ENCODE measurements around the gene ANO1. TPM values are rescaled to one million over a fixed set of nuclear protein-coding genes. Genes with fewer than 3 reads are reported as not detected.

Gene ANO1
- total RNA-seq, 1 donor from 2014 or later: 9.1 TPM

DNA sequence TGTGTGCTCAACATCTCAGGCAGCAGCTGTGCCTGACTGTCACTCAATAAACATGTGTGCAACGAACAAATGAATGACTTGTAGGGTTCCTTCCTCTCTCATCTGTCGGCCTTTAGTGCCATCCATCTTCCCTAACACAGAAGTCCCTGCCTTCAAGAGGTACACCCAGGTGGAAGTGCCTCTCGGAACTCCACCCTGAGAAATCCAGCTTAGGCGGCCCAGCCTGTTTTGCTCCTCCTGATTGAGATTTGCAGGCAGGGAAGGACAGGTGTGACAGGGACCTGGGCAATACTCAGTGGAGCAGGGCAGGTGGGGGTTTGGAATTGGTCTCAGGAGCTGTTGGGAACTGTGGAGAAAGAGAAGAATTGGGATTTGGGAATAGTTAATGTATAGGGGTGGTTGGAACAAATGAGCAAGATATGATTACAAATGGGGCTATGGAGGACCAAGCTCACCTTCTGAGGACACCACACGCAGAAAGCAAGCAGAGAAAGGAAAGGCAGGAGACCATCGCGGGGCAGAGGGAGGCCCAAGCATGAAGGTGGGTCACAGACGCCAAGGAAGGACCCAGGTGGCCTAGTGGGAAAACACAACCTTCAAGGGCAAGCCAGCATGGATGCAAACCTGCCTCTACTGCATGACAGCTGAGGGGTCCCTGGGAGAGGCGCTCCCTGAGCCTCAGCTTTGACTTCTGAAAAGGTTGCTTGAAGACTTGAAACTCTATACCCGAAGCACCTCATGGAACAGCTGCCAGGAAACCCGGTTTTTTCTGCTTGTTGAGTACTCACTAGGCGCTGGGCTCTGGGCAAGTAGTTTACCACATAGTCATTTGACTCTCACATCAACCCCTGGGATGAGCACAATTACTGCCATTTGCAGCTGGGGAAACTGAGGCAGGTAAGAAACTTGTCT is 40.9 kb upstream of the ANO1 start:
- DNase-seq (ENCODE audit: low spot score, unreplicated experiment): no peak

DNA sequence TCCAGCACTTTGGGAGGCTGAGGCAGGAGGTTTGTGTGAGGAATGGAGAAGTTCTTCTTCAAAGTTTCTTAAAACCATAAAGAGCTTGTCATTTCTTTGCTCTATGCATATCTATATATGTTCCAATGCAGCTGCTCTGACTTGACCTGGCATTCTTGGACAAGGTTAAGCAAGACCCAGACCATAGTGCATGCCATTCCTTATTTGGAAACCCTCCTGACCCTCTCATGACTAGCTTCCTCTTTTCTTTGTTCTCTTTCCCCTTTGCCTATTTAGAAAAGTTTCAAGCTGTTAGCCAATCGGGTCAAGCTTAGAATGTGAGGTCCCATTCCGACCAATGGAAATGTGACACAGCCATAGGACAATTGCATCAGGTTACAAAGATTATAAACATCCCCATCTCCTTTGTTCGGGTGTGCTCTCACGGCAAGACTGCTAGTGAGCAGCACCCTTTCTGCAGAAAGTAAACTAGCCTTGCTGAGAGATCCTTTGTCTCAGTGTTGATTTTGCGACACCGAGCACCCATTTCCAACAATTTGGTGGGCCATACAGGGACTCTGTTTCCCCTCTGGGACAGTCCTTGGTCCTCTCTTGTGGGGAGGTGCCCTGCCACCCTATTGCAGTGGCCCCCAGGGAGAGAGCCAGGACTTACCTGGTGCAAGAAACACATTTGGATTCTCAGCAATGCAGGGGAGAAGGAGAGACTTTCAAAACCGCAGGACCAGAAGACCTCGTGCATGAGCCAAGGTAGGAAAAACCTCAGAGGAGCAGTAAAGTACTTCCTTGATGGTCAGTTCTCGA is 39.9 kb upstream of the ANO1 start:
- Mint-ChIP-seq H3K4me1 (ENCODE audit: low read depth) (peaks cover 11% of the 10 kb centered on the region), H3K4me3 (ENCODE audit: low read depth) (no peak overlapping the region), H3K9me3 (ENCODE audit: low read depth) (peaks cover 24% of the 10 kb centered on the region), H3K36me3 (ENCODE audit: insufficient read depth) (peaks cover 4% of the 10 kb centered on the region), H3K27ac (peak overlapping the region; percentile 62), H3K27me3 (peaks cover 7% of the 10 kb centered on the region)
- TF ChIP-seq, protein P1, sequence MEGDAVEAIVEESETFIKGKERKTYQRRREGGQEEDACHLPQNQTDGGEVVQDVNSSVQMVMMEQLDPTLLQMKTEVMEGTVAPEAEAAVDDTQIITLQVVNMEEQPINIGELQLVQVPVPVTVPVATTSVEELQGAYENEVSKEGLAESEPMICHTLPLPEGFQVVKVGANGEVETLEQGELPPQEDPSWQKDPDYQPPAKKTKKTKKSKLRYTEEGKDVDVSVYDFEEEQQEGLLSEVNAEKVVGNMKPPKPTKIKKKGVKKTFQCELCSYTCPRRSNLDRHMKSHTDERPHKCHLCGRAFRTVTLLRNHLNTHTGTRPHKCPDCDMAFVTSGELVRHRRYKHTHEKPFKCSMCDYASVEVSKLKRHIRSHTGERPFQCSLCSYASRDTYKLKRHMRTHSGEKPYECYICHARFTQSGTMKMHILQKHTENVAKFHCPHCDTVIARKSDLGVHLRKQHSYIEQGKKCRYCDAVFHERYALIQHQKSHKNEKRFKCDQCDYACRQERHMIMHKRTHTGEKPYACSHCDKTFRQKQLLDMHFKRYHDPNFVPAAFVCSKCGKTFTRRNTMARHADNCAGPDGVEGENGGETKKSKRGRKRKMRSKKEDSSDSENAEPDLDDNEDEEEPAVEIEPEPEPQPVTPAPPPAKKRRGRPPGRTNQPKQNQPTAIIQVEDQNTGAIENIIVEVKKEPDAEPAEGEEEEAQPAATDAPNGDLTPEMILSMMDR (IDR thresholded peaks at IDR 0.05; ENCODE audit: unreplicated experiment): no peak
- DNase-seq (ENCODE audit: low spot score, unreplicated experiment): no peak

More for the DNA sequence above, 40.9 kb upstream of the ANO1 start:
- peaks cover 4% of the 10 kb centered on the region for H3K36me3 Mint-ChIP-seq (ENCODE audit: insufficient read depth)
- peaks cover 15% of the 10 kb centered on the region for H3K9me3 Mint-ChIP-seq (ENCODE audit: low read depth)
- H3K4me1 Mint-ChIP-seq (ENCODE audit: low read depth): peaks cover 11% of the 10 kb centered on the region
- no peak overlapping the region for H3K4me3 Mint-ChIP-seq (ENCODE audit: low read depth)
- no peak overlapping the region for H3K27ac Mint-ChIP-seq
- TF ChIP-seq, protein P1 (IDR thresholded peaks at IDR 0.05; ENCODE audit: unreplicated experiment): no peak
- H3K27me3 Mint-ChIP-seq: peaks cover 16% of the 10 kb centered on the region

DNA sequence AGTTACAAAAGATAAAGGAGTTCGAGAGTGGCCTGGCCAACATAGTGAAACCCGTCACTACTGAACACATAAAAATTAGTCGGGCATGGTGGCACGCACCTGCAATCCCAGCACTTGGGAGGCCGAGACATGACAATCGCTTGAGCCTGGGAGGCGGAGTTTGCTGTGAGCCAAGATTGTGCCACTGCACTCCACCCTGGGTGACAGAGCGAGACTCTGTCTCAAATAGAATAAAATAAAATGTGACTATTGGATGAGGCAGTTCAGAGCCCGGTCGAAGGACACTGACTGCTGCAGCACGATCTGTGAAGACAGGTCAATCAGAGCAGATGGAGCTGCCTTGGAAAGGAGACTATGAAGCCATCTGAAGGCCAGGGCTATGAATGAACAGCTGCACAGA is 37.7 kb upstream of the ANO1 start:
- Mint-ChIP-seq H3K9me3 (ENCODE audit: low read depth) (peaks cover 25% of the 10 kb centered on the region), H3K27ac (no peak overlapping the region), H3K4me3 (ENCODE audit: low read depth) (no peak overlapping the region), H3K4me1 (ENCODE audit: low read depth) (no peaks in the 10 kb centered on the region), H3K27me3 (peaks cover under 1% of the 10 kb centered on the region), H3K36me3 (ENCODE audit: insufficient read depth) (peaks cover 4% of the 10 kb centered on the region)
- TF ChIP-seq, protein P1 (IDR thresholded peaks at IDR 0.05; ENCODE audit: unreplicated experiment): no peak
- DNase-seq (ENCODE audit: low spot score, unreplicated experiment): no peak

DNA sequence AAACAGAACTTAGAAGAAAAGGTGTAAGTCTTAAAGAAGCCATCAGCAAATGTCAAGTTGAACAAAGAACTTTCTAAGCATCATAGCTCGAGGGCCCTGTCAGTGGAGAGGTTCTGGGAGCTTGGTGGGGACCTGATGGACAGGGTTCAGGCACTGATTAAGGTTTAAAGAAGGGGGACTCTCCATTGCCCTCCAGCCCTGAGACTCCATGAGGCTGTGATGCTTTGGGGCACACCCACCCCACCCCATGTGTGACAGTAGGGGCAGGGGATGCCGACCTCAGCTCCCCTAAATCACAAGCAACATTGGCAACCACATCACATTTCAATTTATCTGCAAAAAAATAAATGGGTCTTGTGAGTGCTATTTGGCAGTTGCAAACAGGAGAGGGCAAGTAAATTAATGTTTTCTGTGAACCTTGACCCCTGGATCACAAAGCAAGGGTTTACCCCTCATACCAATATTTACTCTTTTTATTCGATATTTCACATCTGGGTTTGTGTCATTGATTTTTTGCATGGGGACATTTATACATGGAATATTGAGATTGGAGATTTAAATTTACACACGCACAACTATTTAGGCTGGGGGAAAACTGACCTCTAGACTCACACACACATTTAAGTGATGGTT is 37.1 kb upstream of the ANO1 start:
- H3K4me1 Mint-ChIP-seq (ENCODE audit: low read depth): no peaks in the 10 kb centered on the region
- no peak for DNase-seq (ENCODE audit: low spot score, unreplicated experiment)
- H3K27ac Mint-ChIP-seq: no peak overlapping the region
- H3K27me3 Mint-ChIP-seq: peaks cover 6% of the 10 kb centered on the region
- H3K9me3 Mint-ChIP-seq (ENCODE audit: low read depth): peaks cover 29% of the 10 kb centered on the region
- peaks cover 4% of the 10 kb centered on the region for H3K36me3 Mint-ChIP-seq (ENCODE audit: insufficient read depth)
- no peak overlapping the region for H3K4me3 Mint-ChIP-seq (ENCODE audit: low read depth)
- TF ChIP-seq, protein P1 (IDR thresholded peaks at IDR 0.05; ENCODE audit: unreplicated experiment): no peak

DNA sequence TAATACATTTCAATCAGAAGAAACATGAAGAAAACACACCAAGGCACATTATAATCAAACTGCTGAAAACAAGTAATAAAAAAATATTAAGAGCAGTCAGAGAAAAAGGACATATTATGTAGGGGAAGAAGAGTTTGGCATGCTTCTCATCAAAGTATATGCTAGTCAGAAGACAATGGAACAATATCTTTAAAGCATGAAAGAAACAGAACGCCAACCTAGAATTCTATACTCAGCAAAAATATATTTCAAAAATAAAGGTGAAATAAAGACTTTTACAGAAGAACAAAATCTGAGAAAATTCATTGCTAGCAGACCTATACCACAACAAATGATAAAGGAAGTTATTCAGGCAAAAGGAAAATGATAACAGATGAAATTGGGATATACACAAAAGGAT is 34.6 kb upstream of the ANO1 start:
- Mint-ChIP-seq H3K4me1 (ENCODE audit: low read depth) (no peaks in the 10 kb centered on the region), H3K36me3 (ENCODE audit: insufficient read depth) (peaks cover 2% of the 10 kb centered on the region), H3K27ac (no peak overlapping the region), H3K4me3 (ENCODE audit: low read depth) (no peak overlapping the region), H3K9me3 (ENCODE audit: low read depth) (peaks cover 21% of the 10 kb centered on the region), H3K27me3 (peaks cover 9% of the 10 kb centered on the region)
- no peak for DNase-seq (ENCODE audit: low spot score, unreplicated experiment)
- TF ChIP-seq, protein P1 (IDR thresholded peaks at IDR 0.05; ENCODE audit: unreplicated experiment): no peak

Data from progenitor cell of endocrine pancreas (in vitro differentiated cells).